Activated T-helper 1 cell treated with anti-CD3 and anti-CD28 coated beads, Interleukin-2, amount 50 U/mL, for 16 hours (primary cell): ENCODE data around the gene NAAA.
"Not testable (repeated sequence)": the region's sequence is repeated elsewhere in the genome, so short reads cannot be mapped to it uniquely, and the experiment has no call there.

Experiments used
- DNase-seq, 2 donors: peaks; one replicate each; pipeline ENCODE4 v3.0.0-alpha.2; 2020; ENCODE audit warnings: low read depth in 1 of 2, low spot score in 1 of 2

Gene NAAA

DNA sequence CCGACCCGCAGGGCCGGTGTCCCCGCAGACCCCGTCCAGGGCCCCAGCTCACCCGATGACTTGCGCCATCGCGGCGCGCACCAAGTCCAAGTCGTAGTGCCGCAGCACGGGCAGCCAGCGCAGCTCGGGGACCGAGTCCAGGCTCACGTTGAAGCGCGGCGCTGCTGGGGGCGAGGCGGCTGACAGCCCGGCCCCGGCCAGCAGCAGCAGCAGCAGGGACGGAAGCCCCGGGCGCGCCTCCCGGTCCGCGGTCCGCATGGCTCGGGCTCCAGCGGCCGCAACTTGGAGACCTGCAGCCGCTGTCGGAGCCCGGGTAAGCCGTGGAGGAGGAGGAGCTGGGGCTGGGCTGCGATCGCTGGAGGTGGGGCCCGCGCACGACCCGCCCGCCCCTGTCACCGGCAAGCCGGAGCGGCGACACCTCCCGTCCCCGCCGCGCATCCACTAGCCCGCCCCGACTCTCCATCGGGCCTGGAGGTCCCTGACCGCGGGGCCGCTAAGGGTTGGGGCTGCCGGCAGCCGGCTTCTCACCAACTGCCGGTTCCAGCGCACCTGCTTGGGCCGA, at the start of gene NAAA:
NAAA (minus strand) TSS at position 322 of the 562 bp plus-strand sequence; CDS start at position 258, 64 bp downstream.
- peak; percentile 57 to 60 for DNase-seq

DNA sequence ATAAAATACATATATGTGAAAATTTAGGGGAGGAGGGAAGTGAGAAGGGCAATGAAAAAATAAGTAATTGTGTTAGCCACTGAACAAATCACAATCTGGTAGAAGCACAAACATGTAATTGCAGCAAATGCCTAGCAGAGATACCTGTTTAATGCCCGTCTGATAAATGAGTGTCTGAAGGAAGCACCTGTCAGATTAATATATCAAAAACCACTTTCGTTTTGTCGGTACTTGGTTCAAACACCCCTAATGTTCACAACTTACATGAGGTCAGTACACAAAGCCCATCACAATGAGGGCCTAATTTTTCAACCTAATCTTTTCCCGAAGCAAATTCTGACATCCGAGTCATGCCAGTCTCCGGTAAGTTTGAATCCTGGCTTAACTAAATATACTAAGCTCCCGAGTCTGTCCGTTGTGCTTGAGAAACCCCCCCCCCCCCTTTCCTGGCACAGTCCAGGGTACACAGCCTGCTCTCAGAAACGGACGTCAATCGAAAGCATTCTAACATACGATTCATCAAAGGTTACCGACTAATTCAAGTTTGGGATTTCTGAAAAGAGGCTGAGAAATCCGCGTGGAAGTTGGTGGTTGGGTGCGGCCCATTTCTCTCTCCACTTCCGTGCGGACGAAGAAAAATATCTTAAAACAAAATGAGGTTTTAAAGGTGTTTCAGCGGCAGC, 49.2 kb upstream of the NAAA start:
- DNase-seq, result no peak

DNA sequence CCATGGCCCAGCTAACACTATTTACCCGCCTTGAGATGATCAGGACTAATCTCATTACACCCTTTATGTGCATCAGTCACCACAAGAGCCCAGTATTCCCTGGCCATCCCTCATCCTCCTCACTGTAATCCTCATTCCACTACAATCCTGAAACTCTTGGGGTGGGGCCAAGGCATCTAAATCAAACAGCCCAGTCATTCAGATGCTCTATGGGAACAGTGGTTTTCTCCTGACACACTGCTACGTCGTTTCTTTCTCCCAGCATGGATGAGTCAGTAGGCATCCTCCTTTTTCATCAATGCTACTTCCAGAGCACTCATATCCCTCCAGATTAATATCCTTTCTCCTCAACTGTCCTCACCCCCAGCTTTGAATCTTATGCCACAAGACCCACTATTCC, 44.3 kb upstream of the NAAA start:
- DNase-seq, result no peak

DNA sequence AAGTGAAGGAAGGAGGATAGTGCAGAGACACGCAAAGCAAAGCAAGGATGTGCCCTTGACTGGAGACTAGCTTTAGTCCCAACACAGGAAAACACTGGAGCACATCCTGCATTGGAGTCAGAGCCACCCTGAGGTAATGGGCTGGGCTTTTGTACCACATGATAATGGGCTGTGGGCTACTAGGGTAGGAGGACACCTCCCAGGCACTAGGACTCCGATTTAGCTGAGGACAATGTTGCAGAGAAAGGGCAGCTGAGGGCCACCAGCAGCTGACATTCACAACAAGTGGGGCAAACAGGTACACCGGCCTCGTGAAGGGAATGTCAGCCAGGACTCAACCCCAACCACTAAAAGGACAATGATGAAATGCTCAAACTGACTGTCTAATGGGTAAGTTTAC, 39.8 kb upstream of the NAAA start:
- DNase-seq, result no peak

DNA sequence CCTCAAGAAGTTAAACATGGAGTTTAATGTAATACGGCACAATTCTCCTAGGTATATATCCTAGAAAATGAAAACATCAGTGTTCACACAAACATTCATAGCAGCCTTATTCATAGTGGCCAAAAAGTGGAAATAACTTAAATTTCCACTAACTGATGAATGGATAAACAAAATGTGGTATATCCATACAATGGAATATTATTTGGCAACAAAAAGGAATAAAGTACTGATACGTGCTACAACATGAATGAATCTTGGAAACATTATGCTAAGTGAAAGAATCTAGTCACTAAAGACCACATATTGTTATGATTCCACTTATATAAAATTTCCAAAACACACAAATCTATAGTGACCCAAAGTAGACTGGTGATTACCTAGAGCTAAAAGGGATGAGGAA, 35.4 kb upstream of the NAAA start:
- DNase-seq, result no peak

DNA sequence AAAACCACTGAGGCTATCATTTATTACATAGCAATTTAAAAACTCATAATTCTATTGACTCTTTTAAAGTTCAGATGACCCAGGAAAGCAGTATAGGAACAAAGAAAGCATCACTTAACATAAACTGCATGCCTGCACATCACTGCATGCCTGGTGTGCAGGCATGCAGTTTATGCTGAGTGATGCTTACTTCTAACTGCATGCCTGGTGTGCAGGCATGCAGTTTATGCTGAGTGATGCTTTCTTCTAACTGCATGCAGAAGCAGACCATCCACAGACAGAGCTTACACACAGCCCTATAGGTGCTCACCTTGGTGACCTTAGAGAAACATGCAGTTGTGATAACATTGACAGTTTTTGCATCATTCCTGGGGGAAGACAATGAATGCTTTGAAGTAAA, 33.0 kb upstream of the NAAA start:
- DNase-seq, result no peak

DNA sequence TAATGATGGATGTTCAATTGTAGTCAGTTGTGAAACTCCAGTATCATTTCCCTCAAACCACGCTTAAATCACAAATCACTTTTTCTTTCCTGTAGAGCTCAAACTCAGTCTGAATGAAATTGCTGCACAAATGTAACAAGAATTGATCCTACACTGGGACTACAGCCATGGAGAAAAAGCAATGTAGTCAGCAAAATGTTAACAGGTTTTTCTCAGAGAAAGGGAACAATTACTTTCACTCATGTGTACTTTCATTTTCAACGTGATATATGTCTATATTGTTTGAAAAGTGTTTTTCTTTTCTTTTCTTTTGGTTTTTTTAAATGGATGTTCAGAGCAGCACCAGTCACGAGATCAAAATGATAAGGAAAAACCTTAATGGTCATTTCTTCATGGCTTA, 27.3 kb upstream of the NAAA start:
- DNase-seq, result no peak

DNA sequence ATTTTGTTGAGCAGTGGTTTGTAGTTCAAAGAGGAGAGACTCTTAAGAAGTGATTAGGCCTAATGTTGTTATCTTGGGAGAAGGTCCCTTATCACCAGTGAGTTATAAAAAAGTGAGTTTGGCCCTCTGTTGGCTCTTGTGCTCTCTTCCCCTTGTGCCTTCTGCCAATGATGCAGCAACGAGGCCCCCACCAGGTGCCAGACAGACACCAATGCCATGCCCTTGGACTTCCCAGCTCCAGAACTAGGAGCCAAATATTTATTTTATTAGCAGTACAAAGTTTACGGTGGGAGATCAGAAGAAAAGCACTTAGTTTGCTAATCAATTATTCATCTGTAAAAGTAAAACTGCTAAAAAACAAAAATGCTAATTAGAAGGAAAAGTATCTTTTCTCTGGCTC, 22.7 kb upstream of the NAAA start:
- DNase-seq, result no peak

DNA sequence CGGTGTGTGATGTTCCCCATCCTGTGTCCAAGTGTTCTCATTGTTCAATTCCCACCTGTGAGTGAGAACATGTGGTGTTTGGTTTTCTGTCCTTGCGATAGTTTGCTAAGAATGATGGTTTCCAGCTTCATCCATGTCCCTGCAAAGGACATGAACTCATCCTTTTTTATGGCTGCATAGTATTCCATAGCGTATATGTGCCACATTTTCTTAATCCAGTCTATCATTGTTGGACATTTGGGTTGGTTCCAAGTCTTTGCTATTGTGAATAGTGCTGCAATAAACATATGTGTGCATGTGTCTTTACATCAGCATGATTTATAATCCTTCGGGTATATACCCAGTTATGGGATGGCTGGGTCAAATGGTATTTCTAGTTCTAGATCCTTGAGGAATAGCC, 21.3 kb upstream of the NAAA start:
- DNase-seq, result not testable (repeated sequence)

DNA sequence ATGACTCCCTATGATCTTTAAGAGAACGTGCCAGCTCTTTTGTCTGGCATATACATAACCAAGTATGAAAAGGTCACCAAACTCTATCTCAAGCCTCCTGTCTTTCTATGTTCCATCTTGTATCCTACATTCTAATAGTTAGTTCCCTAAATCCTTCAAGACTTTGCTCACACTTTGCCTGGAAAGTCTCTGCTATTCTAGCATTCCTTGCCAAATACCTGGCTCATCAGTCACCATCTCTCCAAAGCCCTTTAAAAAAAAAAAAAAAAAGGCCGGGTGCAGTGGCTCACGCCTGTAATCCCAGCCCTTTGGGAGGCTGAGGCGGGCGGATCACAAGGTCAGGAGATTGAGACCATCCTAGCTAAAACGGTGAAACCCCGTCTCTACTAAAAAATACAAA, 17.7 kb upstream of the NAAA start:
- DNase-seq, result not testable (repeated sequence)

DNA sequence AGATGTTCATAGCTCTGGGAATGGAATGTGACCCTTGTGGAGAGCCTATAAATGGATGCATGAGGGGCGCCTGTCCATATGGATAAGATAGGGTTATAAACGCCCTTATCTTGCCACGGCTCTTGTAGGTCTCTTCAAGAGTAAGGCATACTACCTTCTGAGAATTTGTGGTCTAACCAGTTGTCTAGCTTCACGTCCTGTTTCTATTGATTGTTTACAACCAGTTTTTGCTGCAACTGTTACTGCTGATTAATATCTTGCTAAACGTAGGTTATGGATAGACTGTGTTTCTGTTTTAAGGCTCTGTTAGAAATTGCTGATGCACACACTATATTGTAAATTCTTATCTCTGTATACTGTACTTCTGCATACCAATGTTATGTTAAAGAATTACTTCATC, 14.0 kb upstream of the NAAA start:
- not testable (repeated sequence) for DNase-seq

DNA sequence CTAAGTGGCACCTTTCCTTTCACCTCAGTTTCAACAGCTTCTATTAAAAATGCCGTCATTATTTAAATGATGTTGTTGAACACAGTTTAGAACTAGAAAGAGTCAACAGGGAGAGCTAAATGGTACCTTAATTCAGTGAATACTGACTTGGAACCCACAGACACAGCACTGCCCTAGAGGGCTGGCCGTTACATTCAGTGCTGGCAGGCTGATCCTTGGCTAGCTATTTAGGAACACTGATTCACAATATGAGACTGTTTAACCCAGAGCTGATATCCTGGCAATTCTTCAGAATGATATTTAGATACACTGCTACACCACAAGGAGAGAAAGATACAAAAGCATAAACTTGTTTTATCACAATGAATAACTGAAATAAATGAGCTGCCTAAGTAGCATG, 12.7 kb upstream of the NAAA start:
- DNase-seq, result no peak

DNA sequence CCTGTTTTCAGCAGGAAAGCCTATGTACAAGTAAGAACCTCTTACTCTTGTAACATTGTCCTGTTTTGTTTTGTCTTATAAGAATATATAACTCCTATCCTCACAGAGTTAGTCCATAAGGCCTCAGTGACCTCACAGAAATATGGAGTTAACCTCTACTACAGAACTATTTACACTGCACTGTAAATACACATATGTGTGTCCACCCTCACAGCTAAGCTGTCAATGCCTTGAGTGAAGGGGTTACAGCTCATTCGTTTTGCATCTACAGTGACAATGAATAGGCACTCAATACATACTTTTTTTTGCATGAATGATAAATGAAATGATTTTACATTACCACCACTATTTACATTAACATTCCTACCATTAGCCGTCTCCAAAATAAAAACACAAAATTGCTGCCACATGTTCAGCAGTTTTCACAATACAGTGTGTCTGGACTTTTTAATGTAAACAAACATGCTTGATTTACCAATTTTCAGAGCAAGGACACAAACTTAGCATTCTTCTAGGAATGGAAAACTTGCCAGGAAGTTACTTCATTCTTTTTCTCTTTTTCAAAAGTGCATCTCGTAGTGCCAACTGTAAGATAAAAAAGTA, 9.5 kb upstream of the NAAA start:
- DNase-seq, result no peak

DNA sequence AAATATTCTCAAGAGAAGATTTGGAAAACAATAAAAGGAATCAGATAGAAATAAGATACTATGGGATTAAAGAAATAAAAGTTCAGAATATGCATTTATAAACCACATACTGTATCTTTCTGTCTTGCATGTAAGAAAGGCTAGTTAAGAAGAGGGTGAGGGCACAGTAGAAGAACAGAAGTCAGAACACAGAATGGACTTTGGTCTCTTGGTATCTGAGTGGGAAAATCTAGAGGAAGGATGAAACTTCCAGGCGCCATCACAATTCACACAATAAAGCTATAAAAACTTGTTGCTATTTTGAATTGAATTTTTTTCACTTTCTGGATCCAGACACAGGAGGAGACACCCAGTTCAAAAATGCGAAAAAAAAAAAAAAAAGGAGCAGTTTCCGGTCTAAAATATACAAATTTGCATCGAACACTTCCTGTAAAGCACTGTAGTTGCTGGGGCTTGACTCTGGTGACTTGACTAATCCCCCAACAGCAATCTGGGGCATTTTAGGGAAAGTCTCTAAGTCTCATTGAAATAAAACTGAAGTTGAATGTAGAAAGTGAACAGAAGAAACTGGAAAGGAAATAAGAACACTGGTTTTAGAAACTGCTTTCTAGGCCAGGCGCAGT, 8.1 kb upstream of the NAAA start:
- no peak for DNase-seq

DNA sequence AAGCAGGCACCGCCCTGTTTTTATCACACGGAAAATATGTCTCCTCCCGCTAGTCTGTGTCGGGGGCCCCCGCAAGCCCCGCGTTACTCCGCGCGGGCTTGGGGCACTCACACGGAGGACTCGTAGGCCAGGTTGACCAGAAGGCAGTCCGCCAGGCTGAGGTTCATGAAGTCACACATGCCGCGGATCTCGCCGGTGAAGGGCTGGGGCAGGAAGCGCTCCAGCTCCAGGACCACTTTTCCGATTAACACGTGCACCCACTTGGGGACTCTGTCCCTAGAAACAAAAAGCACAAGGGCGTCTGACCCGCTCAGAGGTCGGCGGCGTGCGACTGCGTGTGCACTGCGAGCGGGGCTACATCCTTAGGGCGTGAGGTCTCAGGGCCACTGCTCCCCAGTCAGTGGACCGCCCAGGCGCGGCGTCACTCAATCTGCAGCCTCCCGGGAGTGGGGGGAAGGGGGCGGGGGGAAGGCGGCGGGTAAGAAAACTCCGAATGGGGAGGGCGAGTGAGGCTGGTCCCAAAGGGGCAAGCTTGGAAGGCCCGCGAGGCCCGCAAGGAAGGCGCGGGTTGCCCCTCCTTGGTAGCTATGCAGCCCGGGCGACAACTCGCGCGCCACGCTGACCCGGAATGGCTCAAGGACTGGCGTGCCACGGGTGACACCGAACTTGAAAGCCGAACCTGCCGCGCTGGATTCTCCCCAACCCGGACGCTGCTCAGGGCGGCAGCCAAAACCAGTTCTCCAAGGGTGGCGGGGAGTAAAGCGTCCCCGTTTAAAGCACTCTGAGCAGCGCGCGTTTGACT, 722 bp downstream of the NAAA start:
- DNase-seq, result peak; percentile 53 to 55

DNA sequence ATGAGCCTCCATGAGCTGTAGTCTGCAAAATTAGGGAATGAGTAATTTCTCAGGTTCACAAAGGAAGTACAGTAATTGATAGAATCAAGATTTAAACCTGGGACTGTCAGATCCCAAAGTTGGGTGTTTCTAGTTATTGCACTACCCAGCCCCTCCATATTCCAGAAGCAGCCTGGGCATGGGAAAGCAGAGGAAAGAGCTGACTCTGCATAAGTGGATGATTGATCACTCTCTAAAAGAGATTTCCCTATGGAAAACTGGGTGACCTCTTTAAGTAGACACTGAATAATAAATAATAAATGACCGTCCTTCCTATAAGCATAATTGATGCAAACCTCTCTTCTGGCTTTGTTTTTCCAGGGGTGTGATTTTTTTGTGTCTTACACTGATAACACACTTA, 5.2 kb downstream of the NAAA start:
- DNase-seq, result no peak

DNA sequence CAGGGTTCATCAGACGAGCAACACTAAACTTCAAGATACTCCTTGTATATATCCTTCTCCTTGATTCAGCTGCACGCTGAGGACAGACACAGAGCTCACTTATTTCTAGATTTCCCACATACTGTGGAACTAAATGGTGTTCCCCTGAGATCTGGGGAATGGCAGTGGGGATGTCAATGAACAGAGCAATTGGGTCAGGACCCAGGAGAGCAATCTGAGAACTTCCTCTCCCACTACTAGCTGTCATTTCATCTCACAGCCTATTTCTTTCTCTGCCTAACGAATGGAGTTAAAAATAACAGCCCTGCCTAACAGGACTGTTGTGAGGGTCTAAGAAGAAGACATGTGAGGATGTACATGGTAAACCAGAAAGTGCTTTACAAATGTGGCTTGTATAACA, 10.7 kb downstream of the NAAA start:
- DNase-seq, result no peak

DNA sequence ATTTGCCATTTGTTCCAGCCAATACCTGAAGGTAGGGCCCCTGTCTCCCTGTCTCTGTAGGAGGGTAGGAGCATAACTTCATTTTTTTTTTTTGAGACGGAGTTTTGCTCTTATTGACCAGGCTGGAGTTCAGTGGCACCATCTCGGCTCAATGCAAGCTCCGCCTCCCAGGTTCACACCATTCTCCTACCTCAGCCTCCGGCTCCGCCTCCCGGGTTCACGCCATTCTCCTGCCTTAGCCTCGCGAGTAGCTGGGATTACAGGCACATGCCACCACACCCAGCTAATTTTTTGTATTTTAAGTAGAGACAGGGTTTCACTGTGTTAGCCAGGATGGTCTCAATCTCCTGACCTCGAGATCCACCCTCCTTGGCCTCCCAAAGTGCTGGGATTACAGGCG, 15.9 kb downstream of the NAAA start:
- DNase-seq, result not testable (repeated sequence)

DNA sequence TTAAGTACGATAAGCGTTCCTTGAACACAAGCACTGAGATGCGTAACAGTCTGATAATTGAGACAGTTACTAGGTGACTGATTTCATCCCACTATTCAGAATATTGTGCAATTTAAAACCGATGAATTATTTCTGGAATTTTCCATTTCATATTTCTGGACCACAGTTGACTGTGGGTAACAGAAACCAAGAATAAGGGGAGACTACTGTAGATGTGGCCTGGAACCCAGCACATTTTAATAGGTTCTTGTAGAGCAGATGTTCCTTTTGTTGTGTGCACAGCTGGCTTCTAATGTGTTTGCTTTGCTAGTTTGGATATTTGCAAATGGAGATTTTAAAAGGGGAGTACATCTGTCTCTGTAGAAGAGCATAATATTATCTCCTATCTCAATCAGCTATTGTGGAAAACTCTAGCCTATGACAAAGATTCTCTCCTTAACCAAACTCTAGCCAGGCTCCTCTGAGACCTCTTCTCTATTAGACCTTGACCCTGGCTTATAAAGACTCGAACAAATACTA, 16.4 kb downstream of the NAAA start:
- no peak for DNase-seq

DNA sequence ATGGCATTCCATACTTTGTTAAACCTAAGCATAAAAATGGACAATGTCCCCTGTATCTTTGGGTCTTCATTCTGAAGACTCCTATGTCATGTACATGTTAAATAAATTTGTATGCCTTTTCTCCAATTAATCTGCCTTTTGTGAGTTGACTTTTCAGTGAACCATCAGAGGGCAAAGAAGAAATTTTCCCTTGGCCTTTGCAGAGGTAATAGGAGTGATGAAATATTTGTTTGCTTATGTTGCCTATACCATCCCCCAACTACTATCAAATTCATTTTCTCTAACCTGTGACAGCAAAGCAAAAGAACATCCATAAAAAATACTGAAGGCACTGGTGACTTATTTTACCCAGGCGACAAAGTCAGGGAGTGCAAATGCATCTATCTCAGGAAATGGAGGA, 18.2 kb downstream of the NAAA start:
- no peak for DNase-seq

DNA sequence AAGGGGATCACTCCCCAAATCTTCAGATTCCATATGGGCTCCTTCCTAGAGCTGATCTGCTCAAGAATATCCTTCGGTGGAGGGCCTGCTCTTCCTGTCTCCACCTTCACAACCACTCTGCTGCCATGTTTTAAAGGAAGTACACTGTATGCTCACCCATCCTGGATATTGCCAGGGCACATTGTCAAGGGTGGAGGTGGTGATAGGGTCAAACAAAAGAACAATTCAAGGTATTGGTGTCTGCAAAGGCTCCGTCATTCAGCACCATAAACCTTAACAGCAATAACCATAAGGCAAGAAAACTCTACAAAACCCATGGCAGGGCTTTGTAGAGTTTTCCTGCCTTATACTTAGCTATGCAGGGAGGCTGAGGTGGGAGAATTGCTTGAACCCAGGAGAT, 18.9 kb downstream of the NAAA start:
- DNase-seq, result no peak
